ENCODE measurements around the gene SNN. TPM values are rescaled to one million over a fixed set of nuclear protein-coding genes. Genes with fewer than 3 reads are reported as not detected.

SNN gene
- total and polyA plus RNA-seq, 9 of the 15 experiments (the other 6 are each of a cell fraction or from before 2014, with no cell fraction given), result 0.07 to 2.9 (median 1.9) TPM

DNA sequence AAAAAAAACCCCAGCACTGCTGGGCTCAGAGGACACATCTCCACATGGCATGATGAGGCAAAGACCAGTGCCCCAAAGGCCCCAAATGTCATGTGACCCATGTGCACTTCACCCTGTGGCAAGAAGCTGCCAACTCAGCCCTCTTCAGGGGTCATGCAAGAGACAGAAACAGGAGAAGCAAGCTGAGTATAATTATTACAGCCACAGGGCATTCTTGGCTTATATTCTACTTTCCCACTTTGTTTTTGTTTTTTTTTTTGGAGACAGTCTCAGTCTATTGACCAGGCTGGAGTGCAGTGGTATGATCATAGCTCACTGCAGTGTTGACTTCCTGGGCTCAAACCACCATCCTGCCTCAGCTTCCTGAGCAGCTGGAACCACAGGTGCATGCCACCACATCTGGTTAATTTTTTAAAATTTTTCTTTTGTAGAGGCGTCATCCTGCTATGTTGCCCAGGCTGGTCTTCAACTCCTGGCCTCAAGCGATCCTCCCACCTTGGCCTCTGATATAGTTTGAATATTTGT lies 48.9 kb upstream of the SNN start (continued):
- TF ChIP-seq, protein P1, sequence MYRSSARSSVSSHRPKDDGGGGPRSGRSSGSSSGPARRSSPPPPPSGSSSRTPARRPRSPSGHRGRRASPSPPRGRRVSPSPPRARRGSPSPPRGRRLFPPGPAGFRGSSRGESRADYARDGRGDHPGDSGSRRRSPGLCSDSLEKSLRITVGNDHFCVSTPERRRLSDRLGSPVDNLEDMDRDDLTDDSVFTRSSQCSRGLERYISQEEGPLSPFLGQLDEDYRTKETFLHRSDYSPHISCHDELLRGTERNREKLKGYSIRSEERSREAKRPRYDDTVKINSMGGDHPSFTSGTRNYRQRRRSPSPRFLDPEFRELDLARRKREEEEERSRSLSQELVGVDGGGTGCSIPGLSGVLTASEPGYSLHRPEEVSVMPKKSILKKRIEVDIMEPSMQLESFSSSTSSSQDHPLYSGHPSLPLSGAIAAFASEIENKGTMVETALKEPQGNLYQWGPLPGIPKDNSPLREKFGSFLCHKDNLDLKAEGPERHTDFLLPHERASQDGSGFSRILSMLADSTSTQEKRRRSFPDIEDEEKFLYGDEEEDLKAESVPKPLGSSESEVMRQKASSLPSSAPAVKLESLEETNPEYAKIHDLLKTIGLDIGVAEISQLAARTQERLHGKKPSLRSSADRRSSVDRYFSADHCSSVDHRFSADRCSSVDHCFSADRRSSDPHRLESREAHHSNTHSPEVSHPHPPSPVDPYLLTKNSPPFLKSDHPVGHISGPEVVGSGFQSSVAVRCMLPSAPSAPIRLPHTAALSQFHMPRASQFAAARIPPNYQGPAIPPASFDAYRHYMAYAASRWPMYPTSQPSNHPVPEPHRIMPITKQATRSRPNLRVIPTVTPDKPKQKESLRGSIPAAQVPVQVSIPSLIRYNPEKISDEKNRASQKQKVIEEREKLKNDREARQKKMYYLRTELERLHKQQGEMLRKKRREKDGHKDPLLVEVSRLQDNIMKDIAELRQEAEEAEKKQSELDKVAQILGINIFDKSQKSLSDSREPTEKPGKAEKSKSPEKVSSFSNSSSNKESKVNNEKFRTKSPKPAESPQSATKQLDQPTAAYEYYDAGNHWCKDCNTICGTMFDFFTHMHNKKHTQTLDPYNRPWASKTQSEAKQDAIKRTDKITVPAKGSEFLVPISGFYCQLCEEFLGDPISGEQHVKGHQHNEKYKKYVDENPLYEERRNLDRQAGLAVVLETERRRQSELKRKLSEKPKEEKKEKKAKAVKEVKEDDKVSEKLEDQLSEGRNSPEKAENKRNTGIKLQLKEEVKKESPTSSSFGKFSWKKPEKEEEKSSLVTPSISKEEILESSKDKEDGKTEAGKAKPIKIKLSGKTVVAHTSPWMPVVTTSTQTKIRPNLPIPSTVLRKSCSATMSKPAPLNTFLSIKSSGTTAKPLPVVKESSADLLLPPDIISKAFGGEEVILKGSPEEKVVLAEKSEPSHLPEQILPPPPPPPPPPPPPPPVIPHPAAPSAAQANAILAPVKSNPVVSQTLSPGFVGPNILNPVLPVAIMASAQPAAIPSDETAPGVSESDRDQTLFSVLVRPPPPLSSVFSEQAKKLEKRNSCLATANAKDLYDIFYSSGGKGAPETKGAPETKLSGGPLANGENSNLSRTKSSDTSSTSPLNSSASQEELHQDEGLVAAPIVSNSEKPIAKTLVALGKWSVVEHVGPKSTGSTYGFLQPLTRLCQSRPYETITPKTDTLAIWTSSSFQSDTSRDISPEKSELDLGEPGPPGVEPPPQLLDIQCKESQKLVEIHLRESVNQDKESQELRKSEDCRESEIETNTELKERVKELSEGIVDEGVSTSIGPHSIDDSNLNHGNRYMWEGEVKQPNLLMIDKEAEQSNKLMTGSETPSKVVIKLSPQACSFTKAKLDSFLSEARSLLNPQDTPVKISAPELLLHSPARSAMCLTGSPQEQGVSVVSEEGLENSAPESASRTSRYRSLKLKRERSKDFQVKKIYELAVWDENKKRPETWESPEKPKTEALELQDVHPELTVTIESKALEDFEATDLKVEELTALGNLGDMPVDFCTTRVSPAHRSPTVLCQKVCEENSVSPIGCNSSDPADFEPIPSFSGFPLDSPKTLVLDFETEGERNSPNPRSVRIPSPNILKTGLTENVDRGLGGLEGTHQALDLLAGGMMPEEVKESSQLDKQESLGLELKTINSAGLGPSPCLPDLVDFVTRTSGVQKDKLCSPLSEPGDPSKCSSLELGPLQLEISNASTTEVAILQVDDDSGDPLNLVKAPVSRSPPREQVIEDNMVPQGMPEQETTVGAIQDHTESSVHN (IDR thresholded peaks at IDR 0.05; ENCODE audit: borderline replicate concordance in 1 of 2, low read depth in 1 of 2), result no peak
- TF ChIP-seq, protein P2, sequence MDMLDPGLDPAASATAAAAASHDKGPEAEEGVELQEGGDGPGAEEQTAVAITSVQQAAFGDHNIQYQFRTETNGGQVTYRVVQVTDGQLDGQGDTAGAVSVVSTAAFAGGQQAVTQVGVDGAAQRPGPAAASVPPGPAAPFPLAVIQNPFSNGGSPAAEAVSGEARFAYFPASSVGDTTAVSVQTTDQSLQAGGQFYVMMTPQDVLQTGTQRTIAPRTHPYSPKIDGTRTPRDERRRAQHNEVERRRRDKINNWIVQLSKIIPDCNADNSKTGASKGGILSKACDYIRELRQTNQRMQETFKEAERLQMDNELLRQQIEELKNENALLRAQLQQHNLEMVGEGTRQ (CRISPR knock-in tag; IDR thresholded peaks at IDR 0.05), result no peak
- TF ChIP-seq SMARCC2 (IDR thresholded peaks at IDR 0.05; ENCODE audit: low read depth), result no peak
- peak; percentile 69 for TF ChIP-seq TFE3 (CRISPR knock-in tag; IDR thresholded peaks at IDR 0.05)
- TF ChIP-seq CBX3 (IDR thresholded peaks at IDR 0.05; ENCODE audit: borderline replicate concordance in 1 of 2, low read length in 2 of 2), result no peak
- TF ChIP-seq ZFP91 (CRISPR knock-in tag; IDR thresholded peaks at IDR 0.05), result no peak

Data from K562 (cell line).